Mesothelial cell of epicardium (in vitro differentiated cells): ENCODE measurements around the gene GALE. TPM values are rescaled to one million over a fixed set of nuclear protein-coding genes. Genes with fewer than 3 reads are reported as not detected.
"Not testable (repeated sequence)": the region's sequence is repeated elsewhere in the genome, so short reads cannot be mapped to it uniquely, and the experiment has no call there.

Experiments used
- DNase-seq, 2 experiments: peaks; one replicate each; pipeline ENCODE4 v3.0.0; 2021; ENCODE audit warnings: low spot score in 2 of 2; ENCODE audit not compliant: unreplicated experiment in 2 of 2
- H3K27ac Mint-ChIP-seq: 2 replicates; pipeline ENCODE4 v1.8.0; 2021; ENCODE audit warnings: mixed read lengths
- H3K27me3 Mint-ChIP-seq: 2 replicates; pipeline ENCODE4 v1.8.0; 2021; ENCODE audit warnings: low read depth, mixed read lengths
- H3K36me3 Mint-ChIP-seq: 2 replicates; pipeline ENCODE4 v1.8.0; 2021; ENCODE audit warnings: mixed read lengths
- H3K4me1 Mint-ChIP-seq: 2 replicates; pipeline ENCODE4 v1.8.0; 2021; ENCODE audit warnings: mixed read lengths
- H3K4me3 Mint-ChIP-seq: 2 replicates; pipeline ENCODE4 v1.8.0; 2021; ENCODE audit warnings: mild to moderate bottlenecking, moderate library complexity, mixed read lengths
- H3K9me3 Mint-ChIP-seq: 2 replicates; pipeline ENCODE4 v1.8.0; 2021; ENCODE audit warnings: mixed read lengths
- total RNA-seq: library from RNA; stranded (reverse); gene quantifications from 3 replicates; pipeline ENCODE4 v1.2.1, GENCODE V29; 2021
- TF ChIP-seq, protein P1 (sequence below): fragments of 200-600 bp; sonication (generic); IDR thresholded peaks from one replicate; pipeline ENCODE4 v1.5.0; 2021; ENCODE audit warnings: antibody characterized with exemption; ENCODE audit not compliant: unreplicated experiment

Gene GALE
- total RNA-seq = 22.5 to 26.9 TPM (median 26.9 TPM) in 3 replicates

DNA sequence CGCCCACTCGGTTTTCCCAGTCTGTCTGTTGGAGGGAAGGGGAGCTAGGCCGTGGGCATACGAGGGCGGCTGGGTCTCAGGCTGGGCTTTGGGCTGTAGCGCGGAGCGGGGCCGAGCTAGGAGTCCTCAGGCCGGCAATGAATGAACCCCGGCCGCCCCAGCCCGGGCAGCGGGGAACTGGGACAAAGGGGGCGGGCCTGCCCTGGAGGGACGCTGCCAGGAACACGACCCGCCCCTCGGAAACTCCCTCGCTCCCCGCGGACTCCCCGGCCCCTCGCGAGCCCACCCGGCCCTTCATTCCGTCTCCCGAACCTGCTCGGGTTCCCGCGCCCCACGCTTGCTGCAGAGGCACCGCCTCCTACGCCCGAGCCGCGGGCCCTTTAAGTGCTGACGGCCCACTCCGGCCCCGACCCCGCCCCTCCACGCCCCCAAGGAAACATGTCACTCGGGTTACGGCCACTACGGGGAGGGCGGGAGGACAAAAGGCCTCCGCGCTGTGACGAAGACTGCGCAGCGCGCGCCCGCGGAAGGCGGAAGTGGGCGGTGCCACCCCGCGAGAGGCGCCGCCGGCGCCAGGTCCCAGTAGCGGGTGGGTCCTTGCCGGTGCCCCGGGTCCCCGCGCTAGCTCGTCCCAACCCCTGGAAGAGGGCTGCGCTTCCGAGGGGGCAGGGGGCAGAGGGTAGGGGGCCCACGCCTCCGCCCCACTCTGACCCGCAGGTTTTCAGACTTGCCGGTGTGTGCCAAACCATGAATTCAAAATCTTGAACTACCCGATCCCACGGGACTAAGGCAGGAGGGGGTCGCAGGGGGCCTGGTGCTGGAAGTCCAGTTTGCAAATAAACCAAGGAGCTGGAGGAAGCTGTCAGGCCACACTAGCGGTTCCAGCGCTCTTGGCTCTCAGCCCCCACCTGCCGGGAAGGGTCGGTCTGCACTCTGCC lies at the start of gene GALE:
TSS of gene GALE (minus strand) at position 355 of the 938 bp plus-strand sequence. CDS start 1,747 bp downstream, outside the sequence.
- peak within 1 kb of the TSS; percentile 94 for H3K27ac Mint-ChIP-seq
- peaks cover 10% of the 10 kb centered on the region for H3K36me3 Mint-ChIP-seq
- H3K4me3 Mint-ChIP-seq = peak within 1 kb of the TSS; percentile 76
- peak; percentile 77 to 84 for DNase-seq
- H3K4me1 Mint-ChIP-seq = peaks cover 15% of the 10 kb centered on the region
- no peaks in the 10 kb centered on the region for H3K27me3 Mint-ChIP-seq
- H3K9me3 Mint-ChIP-seq = no peaks in the 10 kb centered on the region
- TF ChIP-seq, protein P1, sequence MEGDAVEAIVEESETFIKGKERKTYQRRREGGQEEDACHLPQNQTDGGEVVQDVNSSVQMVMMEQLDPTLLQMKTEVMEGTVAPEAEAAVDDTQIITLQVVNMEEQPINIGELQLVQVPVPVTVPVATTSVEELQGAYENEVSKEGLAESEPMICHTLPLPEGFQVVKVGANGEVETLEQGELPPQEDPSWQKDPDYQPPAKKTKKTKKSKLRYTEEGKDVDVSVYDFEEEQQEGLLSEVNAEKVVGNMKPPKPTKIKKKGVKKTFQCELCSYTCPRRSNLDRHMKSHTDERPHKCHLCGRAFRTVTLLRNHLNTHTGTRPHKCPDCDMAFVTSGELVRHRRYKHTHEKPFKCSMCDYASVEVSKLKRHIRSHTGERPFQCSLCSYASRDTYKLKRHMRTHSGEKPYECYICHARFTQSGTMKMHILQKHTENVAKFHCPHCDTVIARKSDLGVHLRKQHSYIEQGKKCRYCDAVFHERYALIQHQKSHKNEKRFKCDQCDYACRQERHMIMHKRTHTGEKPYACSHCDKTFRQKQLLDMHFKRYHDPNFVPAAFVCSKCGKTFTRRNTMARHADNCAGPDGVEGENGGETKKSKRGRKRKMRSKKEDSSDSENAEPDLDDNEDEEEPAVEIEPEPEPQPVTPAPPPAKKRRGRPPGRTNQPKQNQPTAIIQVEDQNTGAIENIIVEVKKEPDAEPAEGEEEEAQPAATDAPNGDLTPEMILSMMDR = no peak

DNA sequence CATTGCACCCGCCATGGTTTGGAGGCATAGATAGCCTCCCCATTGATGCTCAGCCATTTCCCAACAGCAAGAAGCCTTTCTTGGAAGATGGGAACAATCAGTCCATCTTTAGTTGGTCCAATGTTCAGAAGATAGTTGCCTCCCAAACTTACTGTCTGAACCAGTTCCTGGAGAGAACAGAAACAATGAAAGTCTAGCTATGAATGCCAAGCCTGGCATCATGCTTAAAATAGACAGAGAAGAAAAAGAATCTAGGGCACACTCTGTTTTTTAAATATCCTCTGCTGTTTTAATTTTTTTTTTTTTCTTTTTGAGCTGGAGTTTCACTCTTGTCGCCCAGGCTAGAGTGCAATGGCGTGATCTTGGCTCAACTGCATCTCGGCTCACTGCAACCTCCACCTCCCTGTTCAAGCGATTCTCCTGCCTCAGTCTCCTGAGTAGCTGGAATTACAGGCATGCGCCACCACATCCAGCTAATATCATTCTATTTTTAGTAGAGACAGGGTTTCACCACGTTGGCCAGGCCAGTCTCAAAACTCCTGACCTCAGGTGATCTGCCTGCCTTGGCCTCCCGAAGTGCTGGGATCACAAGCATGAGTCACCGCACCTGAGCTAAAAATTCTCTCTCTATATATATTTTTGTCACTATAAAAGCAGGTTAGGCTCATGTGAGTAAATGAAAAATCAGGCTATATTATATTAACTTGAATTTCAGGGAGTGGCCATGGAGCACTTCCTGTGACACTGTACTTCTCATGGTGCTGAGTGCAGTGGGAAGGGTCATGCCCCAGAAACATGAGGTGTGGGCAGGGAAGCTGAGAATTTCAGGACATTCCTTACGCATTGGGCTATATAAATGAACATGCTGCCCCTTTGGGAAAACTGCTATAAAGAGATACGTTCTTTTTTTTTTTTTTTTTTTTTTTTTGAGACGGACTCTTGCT lies 48.4 kb upstream of the GALE start:
- H3K4me3 Mint-ChIP-seq = no peak overlapping the region
- peaks cover 15% of the 10 kb centered on the region for H3K9me3 Mint-ChIP-seq
- TF ChIP-seq, protein P1 = no peak
- H3K27ac Mint-ChIP-seq = no peak overlapping the region
- no peaks in the 10 kb centered on the region for H3K27me3 Mint-ChIP-seq
- peaks cover 39% of the 10 kb centered on the region for H3K36me3 Mint-ChIP-seq
- DNase-seq = no peak
- H3K4me1 Mint-ChIP-seq = no peaks in the 10 kb centered on the region

DNA sequence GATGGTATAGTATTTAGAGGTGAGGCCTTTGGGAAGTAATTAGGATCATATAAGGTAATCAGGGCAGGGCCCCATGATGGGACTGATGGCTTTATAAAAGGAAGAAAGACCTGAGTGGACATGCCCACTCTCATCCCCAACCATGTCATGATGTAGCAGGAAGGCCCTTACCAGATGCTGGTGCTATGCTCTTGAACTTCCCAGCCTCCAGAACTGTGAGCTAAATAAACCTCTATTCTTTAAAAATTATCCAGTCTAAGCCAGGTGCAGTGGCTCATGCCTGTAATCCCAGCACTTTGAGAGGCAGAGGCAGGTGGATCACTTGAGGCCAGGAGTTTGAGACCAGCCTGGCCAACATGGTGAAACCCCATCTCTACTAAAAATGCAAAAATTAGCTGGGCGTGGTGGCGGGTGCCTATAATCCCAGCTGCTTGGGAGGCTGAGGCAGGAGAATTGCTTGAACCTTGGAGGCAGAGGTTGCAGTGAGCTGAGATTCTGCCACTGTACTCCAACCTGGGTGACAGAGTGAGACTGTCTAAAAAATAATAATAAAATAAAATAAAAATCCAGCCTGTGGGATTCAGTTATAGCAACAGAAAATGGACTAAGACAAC lies 47.0 kb upstream of the GALE start:
- H3K4me1 Mint-ChIP-seq, H3K27ac Mint-ChIP-seq, DNase-seq, H3K4me3 Mint-ChIP-seq, H3K27me3 Mint-ChIP-seq: not testable (repeated sequence)
- Mint-ChIP-seq H3K9me3 (peaks cover 15% of the 10 kb centered on the region), H3K36me3 (peaks cover 35% of the 10 kb centered on the region)

DNA sequence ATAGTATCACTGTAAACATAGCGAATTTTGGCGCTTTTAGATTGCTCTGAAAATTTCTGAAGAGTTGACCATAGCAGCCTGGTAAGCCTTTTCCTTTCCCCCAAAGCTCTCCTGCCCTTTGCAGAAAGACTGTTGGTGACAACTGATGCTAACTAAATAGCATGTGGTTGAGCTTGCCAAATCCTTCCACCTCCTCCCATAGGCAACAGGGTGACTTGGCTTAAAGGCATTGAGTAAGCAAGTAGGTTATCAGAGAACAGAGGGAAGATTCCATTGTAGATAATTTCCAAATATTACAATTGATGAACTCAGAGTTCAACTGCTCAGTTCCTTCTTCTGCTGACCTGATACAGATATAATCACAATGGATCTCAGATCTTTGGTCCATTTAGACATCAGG lies 44.6 kb upstream of the GALE start:
- TF ChIP-seq, protein P1 = no peak
- Mint-ChIP-seq H3K4me1 (no peaks in the 10 kb centered on the region), H3K9me3 (peaks cover 15% of the 10 kb centered on the region), H3K27ac (no peak overlapping the region), H3K27me3 (peaks cover 11% of the 10 kb centered on the region), H3K36me3 (peaks cover 31% of the 10 kb centered on the region), H3K4me3 (no peak overlapping the region)
- no peak for DNase-seq

DNA sequence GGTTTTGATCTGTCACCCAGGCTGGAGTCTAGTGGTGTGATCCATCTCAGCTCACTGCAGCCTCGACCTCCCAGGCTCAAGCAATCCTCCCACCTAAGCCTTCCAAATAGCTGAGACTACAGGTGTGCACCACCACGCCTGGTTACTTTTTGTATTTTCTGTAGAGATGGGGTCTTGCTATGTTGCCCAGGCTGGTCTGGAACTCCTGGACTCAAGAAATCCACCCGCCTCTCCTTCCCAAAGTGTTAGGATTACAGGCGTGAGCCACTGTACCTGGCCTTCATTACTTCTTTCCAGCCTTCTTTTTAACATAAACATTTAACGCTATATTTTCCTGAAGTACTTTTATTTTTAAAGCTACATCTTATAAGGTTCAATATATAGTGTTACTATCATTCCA lies 43.1 kb upstream of the GALE start:
- no peak for DNase-seq
- H3K4me3 Mint-ChIP-seq = no peak overlapping the region
- H3K36me3 Mint-ChIP-seq = peaks cover 28% of the 10 kb centered on the region
- H3K9me3 Mint-ChIP-seq = peaks cover 15% of the 10 kb centered on the region
- H3K4me1 Mint-ChIP-seq = peaks cover under 1% of the 10 kb centered on the region
- no peak overlapping the region for H3K27ac Mint-ChIP-seq
- TF ChIP-seq, protein P1 = no peak
- H3K27me3 Mint-ChIP-seq = peaks cover 12% of the 10 kb centered on the region
